ENCODE data around the gene HACD2. TPM values are rescaled to one million over a fixed set of nuclear protein-coding genes. Genes with fewer than 3 reads are reported as not detected.

Gene HACD2
- total RNA-seq: 67.8 and 72.6 TPM in 2 replicates

DNA sequence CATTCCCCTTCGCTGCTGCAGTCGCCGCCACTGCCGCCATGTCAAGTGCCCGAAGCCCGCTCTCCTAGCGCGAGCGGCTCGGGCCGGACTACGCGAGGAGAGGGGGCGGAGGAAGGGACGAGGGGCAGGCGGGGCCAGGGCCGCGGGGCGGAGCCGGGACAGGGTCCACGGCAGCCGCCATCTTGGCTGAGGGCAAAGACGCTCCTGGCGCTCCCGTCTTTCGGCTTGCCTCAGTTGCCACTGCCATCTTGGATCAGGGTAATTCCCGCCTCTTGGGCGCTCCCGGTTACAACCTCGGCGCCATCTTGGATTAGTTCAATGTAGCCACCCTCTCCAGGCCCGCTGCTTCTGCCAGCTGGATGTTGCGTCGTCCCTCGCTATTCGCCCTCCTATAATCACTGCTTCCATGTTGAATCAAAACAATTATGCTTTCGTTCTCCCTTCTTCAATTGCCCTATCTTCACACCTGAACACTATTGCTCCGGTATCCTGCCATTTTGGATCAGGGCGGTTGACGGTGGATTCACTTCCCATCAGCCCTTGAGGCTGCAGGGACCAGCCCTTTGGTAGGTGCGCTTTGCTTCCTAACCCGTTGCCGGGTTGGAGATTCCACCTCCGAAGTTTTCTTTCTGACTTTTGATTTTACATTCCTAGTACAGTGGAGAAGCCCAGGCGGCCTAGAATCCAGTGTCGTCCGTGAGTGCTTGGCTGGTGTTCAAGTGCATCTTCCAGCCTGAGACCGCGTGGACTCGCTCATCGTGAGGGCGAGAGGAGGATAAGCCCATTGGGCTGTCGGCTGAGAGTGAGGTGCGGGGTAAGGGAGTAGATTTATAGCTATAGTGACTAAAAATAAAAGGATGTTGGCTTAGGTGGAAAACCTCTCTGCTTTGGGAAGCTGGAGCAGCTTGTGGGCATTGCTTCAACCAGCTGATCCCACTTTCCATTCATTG lies at the start of gene HACD2:
Gene HACD2, minus strand, starts transcription at position 66 of the 950 bp plus-strand sequence. Its CDS starts 26 bp downstream, at position 40.

GRCh38 chr3:123448536-123449101 lies 136.2 kb downstream of the HACD2 start, which contains the start of gene ADCY5:
ADCY5 (minus strand) TSS chr3:123449090; CDS start chr3:123448545, 545 bp downstream.

Other genes with a start within 250 kb of the HACD2 start
- gene ADCY5, start 136.0 kb downstream of the HACD2 start, total RNA-seq: 0.97 and 1.3 TPM in 2 replicates

Data from hair follicle dermal papilla cell (primary cell).